ENCODE data around the gene PRICKLE2. TPM values are rescaled to one million over a fixed set of nuclear protein-coding genes. Genes with fewer than 3 reads are reported as not detected.

PRICKLE2 gene, protein sequence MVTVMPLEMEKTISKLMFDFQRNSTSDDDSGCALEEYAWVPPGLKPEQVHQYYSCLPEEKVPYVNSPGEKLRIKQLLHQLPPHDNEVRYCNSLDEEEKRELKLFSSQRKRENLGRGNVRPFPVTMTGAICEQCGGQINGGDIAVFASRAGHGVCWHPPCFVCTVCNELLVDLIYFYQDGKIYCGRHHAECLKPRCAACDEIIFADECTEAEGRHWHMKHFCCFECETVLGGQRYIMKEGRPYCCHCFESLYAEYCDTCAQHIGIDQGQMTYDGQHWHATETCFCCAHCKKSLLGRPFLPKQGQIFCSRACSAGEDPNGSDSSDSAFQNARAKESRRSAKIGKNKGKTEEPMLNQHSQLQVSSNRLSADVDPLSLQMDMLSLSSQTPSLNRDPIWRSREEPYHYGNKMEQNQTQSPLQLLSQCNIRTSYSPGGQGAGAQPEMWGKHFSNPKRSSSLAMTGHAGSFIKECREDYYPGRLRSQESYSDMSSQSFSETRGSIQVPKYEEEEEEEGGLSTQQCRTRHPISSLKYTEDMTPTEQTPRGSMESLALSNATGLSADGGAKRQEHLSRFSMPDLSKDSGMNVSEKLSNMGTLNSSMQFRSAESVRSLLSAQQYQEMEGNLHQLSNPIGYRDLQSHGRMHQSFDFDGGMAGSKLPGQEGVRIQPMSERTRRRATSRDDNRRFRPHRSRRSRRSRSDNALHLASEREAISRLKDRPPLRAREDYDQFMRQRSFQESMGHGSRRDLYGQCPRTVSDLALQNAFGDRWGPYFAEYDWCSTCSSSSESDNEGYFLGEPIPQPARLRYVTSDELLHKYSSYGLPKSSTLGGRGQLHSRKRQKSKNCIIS
- 10 to 100 TPM; 71.8 to 99.9 (median 84.4) TPM for total RNA-seq

DNA sequence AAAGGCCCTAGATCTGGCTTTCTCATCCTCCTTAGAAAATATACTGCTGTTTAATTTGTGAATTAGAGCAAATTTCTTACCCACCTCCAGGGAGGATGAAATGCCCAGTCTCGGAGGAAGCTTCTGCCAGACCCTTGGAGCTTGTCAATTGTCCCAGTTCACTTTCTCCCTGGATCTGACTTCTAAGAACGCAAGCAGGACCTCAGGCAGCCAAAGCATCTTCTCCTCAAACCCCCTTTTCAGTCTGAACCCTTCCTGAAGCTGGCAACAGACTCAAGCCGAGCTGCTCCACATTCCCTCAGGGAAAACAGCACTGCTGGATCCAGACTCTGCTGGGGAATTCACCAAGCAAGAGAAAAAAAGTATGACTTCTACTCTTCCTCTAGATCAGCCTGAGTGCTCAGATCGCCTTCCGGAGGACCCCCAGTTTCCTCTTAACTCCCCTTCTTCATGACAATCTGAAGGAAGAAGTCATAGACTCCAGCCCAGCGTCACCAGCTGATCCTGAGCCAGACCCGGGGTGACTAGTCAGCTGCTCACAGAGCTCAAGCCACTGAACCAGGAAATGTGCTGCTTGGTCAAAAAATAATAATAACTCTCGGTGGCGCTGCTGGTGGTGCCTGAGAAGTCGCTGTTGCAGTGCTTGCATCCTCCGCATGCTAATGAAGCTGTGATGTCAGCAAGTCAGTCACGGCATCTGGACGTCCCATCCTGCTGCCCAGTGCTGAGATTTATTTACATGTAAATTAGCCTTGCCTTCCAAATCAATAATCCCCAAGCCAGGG, at the start of gene PRICKLE2:
TSS of gene PRICKLE2 (minus strand) at position 641 of the 785 bp plus-strand sequence. CDS start 26,539 bp downstream, outside the sequence.
- H3K27me3 ChIP-seq = no peaks in the 10 kb centered on the region
- peak; percentile 92 for DNase-seq (ENCODE audit: extremely low spot score)
- no peaks in the 10 kb centered on the region for H3K9me3 ChIP-seq
- TF ChIP-seq, protein P1, sequence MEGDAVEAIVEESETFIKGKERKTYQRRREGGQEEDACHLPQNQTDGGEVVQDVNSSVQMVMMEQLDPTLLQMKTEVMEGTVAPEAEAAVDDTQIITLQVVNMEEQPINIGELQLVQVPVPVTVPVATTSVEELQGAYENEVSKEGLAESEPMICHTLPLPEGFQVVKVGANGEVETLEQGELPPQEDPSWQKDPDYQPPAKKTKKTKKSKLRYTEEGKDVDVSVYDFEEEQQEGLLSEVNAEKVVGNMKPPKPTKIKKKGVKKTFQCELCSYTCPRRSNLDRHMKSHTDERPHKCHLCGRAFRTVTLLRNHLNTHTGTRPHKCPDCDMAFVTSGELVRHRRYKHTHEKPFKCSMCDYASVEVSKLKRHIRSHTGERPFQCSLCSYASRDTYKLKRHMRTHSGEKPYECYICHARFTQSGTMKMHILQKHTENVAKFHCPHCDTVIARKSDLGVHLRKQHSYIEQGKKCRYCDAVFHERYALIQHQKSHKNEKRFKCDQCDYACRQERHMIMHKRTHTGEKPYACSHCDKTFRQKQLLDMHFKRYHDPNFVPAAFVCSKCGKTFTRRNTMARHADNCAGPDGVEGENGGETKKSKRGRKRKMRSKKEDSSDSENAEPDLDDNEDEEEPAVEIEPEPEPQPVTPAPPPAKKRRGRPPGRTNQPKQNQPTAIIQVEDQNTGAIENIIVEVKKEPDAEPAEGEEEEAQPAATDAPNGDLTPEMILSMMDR (IDR thresholded peaks at IDR 0.05) = peak; percentile 18 to 33 (median 30)
- TF ChIP-seq POLR2AphosphoS5 (IDR thresholded peaks at IDR 0.05) (peak; percentile 60 to 77), POLR2A (IDR thresholded peaks at IDR 0.05; ENCODE audit: low read depth) (no peak), EP300 (IDR thresholded peaks at IDR 0.05) (no peak)
- no peaks in the 10 kb centered on the region for H3K36me3 ChIP-seq
- H3K4me3 ChIP-seq = peak within 1 kb of the TSS; percentile 38 to 47 (median 45)
- peaks cover 49 to 94% (median 92%) of the 10 kb centered on the region in 4 donors for H3K4me1 ChIP-seq
- H3K27ac ChIP-seq (replicated peaks in 1 of 4) = peak within 1 kb of the TSS; percentile 81 to 90 (median 84)
- 18% methylated on average over 12 of the region's 13 CpGs for WGBS
- intact Hi-C loops (cut with DNase I) = no loop called here

DNA sequence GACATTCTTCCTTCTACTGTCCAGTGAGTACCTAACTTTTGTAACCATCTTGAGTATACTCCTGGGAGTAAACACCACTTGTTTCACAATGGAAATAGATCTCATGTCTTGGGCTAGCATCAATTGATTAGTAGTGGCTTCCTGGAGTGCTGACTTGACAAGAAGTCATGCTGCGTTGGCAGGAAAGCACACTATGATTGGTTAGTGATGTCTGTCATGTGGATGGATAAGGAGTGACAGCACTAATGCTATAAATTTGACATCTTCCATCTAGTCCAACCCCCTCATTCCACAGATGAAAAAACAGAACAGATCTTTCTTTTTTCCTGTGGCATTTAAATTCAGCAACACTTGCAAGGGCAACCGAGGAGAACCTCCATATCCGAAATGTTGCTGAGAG, 47.6 kb upstream of the PRICKLE2 start:
- TF ChIP-seq POLR2A (IDR thresholded peaks at IDR 0.05; ENCODE audit: low read depth) (no peak), POLR2AphosphoS5 (IDR thresholded peaks at IDR 0.05) (no peak), EP300 (IDR thresholded peaks at IDR 0.05) (no peak)
- TF ChIP-seq, protein P1 (IDR thresholded peaks at IDR 0.05) = no peak
- H3K9me3 ChIP-seq = no peaks in the 10 kb centered on the region
- H3K4me1 ChIP-seq = peaks cover 8 to 10% (median 10%) of the 10 kb centered on the region in 4 donors
- intact Hi-C loops (cut with DNase I) = no loop called here
- H3K36me3 ChIP-seq = no peaks in the 10 kb centered on the region
- no peak overlapping the region for H3K4me3 ChIP-seq
- 97% methylated on average over 3 of the region's 3 CpGs for WGBS
- DNase-seq (ENCODE audit: extremely low spot score) = peak; percentile 21
- no peak overlapping the region for H3K27ac ChIP-seq (replicated peaks in 1 of 4)
- H3K27me3 ChIP-seq = no peaks in the 10 kb centered on the region

DNA sequence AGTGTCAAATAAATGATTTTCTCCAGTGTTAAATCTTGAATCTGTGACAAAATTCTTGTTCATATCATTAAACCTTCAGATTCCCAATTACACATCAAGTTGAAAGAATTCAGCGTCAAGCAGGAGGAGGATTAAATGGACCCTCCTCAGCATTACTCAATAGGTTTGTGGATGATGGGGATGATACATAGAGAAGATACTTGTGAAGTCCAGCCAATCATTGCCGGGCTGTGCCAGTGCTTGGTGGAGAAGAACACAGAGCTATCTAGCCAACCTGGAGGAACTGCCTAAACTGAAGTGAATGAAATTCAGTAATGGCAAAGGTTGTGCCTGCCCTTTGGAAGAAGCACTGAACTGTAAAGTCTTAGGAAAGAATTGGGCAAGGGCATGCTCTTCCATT, 47.0 kb upstream of the PRICKLE2 start:
- Histone ChIP-seq H3K27ac (replicated peaks in 1 of 4) (no peak overlapping the region), H3K27me3 (no peaks in the 10 kb centered on the region), H3K4me1 (peaks cover 8 to 10% (median 10%) of the 10 kb centered on the region in 4 donors), H3K4me3 (no peak overlapping the region), H3K9me3 (no peaks in the 10 kb centered on the region), H3K36me3 (no peaks in the 10 kb centered on the region)
- DNase-seq (ENCODE audit: extremely low spot score) = peak; percentile 85
- TF ChIP-seq, protein P1 (IDR thresholded peaks at IDR 0.05) = no peak
- no peak for TF ChIP-seq POLR2A (IDR thresholded peaks at IDR 0.05; ENCODE audit: low read depth)
- TF ChIP-seq POLR2AphosphoS5 (IDR thresholded peaks at IDR 0.05) = no peak
- no peak for TF ChIP-seq EP300 (IDR thresholded peaks at IDR 0.05)
- 89% methylated on average over 2 of the region's 2 CpGs for WGBS
- intact Hi-C loops (cut with DNase I) = no loop called here

DNA sequence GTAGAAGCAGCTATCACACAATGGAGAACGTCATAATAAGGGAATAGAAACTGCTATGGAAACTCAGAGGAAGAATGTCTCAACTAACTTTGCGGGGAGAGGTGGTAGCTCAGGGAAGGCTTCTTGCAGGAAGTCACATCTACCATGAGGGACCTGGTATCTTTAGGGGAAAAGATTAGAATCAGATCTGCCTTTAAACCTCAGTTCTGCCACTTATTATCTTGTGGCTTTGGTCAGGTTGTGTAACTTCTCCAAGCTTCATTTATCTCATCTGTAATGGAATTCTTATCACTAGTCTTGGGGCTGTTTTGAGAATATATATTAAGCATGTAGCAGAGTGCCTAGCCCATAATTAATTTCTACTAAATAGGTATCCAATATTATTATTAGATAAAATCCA, 46.4 kb upstream of the PRICKLE2 start:
- no peak overlapping the region for H3K4me3 ChIP-seq
- H3K36me3 ChIP-seq = no peaks in the 10 kb centered on the region
- TF ChIP-seq POLR2AphosphoS5 (IDR thresholded peaks at IDR 0.05) (no peak), EP300 (IDR thresholded peaks at IDR 0.05) (no peak), POLR2A (IDR thresholded peaks at IDR 0.05; ENCODE audit: low read depth) (no peak)
- TF ChIP-seq, protein P1 (IDR thresholded peaks at IDR 0.05) = no peak
- intact Hi-C loops (cut with DNase I) = no loop called here
- no peak overlapping the region for H3K27ac ChIP-seq (replicated peaks in 1 of 4)
- DNase-seq (ENCODE audit: extremely low spot score) = peak; percentile 50
- 97% methylated on average over 2 of the region's 2 CpGs for WGBS
- H3K27me3 ChIP-seq = no peaks in the 10 kb centered on the region
- H3K4me1 ChIP-seq = peaks cover 10 to 14% (median 11%) of the 10 kb centered on the region in 4 donors
- H3K9me3 ChIP-seq = no peaks in the 10 kb centered on the region

All from esophagus muscularis mucosa (tissue), 4 donors.